ENCODE measurements around the gene PARD3. TPM values are rescaled to one million over a fixed set of nuclear protein-coding genes. Genes with fewer than 3 reads are reported as not detected.

PARD3 gene
- total and polyA plus RNA-seq, 2 donors (not counting 1 experiment from before 2014, with no cell fraction given): 24.0 to 46.4 TPM

GRCh38 chr10:34474009-34474376 lies 341.1 kb downstream of the PARD3 start:
- H3K9ac ChIP-seq (ENCODE audit: insufficient read depth, low read length): no peak overlapping the region
- H3K79me2 ChIP-seq (ENCODE audit: control insufficient read depth, insufficient read depth, low read length): no peaks in the 10 kb centered on the region
- H3K4me3 ChIP-seq (replicated peaks in 1 of 4; ENCODE audit: control extremely low read depth in 1 of 4, insufficient read depth in 1 of 4, low read depth in 3 of 4, low read length in 4 of 4): no peak overlapping the region
- no peak for TF ChIP-seq CTCF (conservative IDR thresholded peaks at IDR 0.05 in 1 of 2, IDR thresholded peaks at IDR 0.05 in 1 of 2; ENCODE audit: low read depth in 1 of 2, low read length in 2 of 2)
- TF ChIP-seq EZH2 (IDR thresholded peaks at IDR 0.05; ENCODE audit: low read length, missing control alignments): no peak
- no peak overlapping the region for H3K4me2 ChIP-seq (ENCODE audit: extremely low read depth, insufficient read depth, low read length)
- DNase-seq (ENCODE audit: low read depth in 2 of 2): peak; percentile 21 to 83
- no peaks in the 10 kb centered on the region for H3K36me3 ChIP-seq (ENCODE audit: control insufficient read depth, insufficient read depth, low read length)
- no peak overlapping the region for H2AFZ ChIP-seq (ENCODE audit: low read length)
- no peaks in the 10 kb centered on the region for H3K9me3 ChIP-seq (ENCODE audit: control insufficient read depth, insufficient read depth, low read depth, low read length)
- H4K20me1 ChIP-seq (ENCODE audit: control insufficient read depth, extremely low read depth, insufficient read depth, low read length): no peaks in the 10 kb centered on the region
- no peaks in the 10 kb centered on the region for H3K27me3 ChIP-seq (ENCODE audit: control insufficient read depth, insufficient read depth, low read length)
- peaks cover 7% of the 10 kb centered on the region for H3K4me1 ChIP-seq (ENCODE audit: control insufficient read depth, extremely low read depth, insufficient read depth, low read length)
- H3K27ac ChIP-seq (ENCODE audit: insufficient read depth, low read length): no peak overlapping the region

- H3K79me2 ChIP-seq (ENCODE audit: control insufficient read depth, insufficient read depth, low read length): no peaks in the 10 kb centered on the region
- no peak overlapping the region for H3K4me3 ChIP-seq (replicated peaks in 1 of 4; ENCODE audit: control extremely low read depth in 1 of 4, insufficient read depth in 1 of 4, low read depth in 3 of 4, low read length in 4 of 4)
- H4K20me1 ChIP-seq (ENCODE audit: control insufficient read depth, extremely low read depth, insufficient read depth, low read length): no peaks in the 10 kb centered on the region
- no peak for TF ChIP-seq CTCF (conservative IDR thresholded peaks at IDR 0.05 in 1 of 2, IDR thresholded peaks at IDR 0.05 in 1 of 2; ENCODE audit: low read depth in 1 of 2, low read length in 2 of 2)
- TF ChIP-seq EZH2 (IDR thresholded peaks at IDR 0.05; ENCODE audit: low read length, missing control alignments): no peak
- no peak overlapping the region for H3K4me2 ChIP-seq (ENCODE audit: extremely low read depth, insufficient read depth, low read length)
- H2AFZ ChIP-seq (ENCODE audit: low read length): no peak overlapping the region
- H3K4me1 ChIP-seq (ENCODE audit: control insufficient read depth, extremely low read depth, insufficient read depth, low read length): peaks cover 7% of the 10 kb centered on the region
- DNase-seq (ENCODE audit: low read depth in 2 of 2): peak in 1 of 2 donors; percentile 43
- H3K9me3 ChIP-seq (ENCODE audit: control insufficient read depth, insufficient read depth, low read depth, low read length): no peaks in the 10 kb centered on the region
- H3K36me3 ChIP-seq (ENCODE audit: control insufficient read depth, insufficient read depth, low read length): no peaks in the 10 kb centered on the region
- no peak overlapping the region for H3K9ac ChIP-seq (ENCODE audit: insufficient read depth, low read length)
- H3K27me3 ChIP-seq (ENCODE audit: control insufficient read depth, insufficient read depth, low read length): no peaks in the 10 kb centered on the region
- H3K27ac ChIP-seq (ENCODE audit: insufficient read depth, low read length): no peak overlapping the region
These were observed 341.7 kb downstream of the PARD3 start for GRCh38 chr10:34473174-34474008.

GRCh38 chr10:34470307-34470706 lies 344.8 kb downstream of the PARD3 start:
- Histone ChIP-seq H3K79me2 (ENCODE audit: control insufficient read depth, insufficient read depth, low read length) (no peaks in the 10 kb centered on the region), H3K4me1 (ENCODE audit: control insufficient read depth, extremely low read depth, insufficient read depth, low read length) (peaks cover 4% of the 10 kb centered on the region), H3K27ac (ENCODE audit: insufficient read depth, low read length) (no peak overlapping the region), H3K4me2 (ENCODE audit: extremely low read depth, insufficient read depth, low read length) (no peak overlapping the region), H3K4me3 (replicated peaks in 1 of 4; ENCODE audit: control extremely low read depth in 1 of 4, insufficient read depth in 1 of 4, low read depth in 3 of 4, low read length in 4 of 4) (no peak overlapping the region), H2AFZ (ENCODE audit: low read length) (no peak overlapping the region), H3K9me3 (ENCODE audit: control insufficient read depth, insufficient read depth, low read depth, low read length) (no peaks in the 10 kb centered on the region), H3K9ac (ENCODE audit: insufficient read depth, low read length) (no peak overlapping the region), H3K36me3 (ENCODE audit: control insufficient read depth, insufficient read depth, low read length) (no peaks in the 10 kb centered on the region), H4K20me1 (ENCODE audit: control insufficient read depth, extremely low read depth, insufficient read depth, low read length) (no peaks in the 10 kb centered on the region), H3K27me3 (ENCODE audit: control insufficient read depth, insufficient read depth, low read length) (no peaks in the 10 kb centered on the region)
- DNase-seq (ENCODE audit: low read depth in 2 of 2): no peak
- TF ChIP-seq EZH2 (IDR thresholded peaks at IDR 0.05; ENCODE audit: low read length, missing control alignments): no peak
- TF ChIP-seq CTCF (conservative IDR thresholded peaks at IDR 0.05 in 1 of 2, IDR thresholded peaks at IDR 0.05 in 1 of 2; ENCODE audit: low read depth in 1 of 2, low read length in 2 of 2): no peak

All from fibroblast of lung (primary cell).